PC-9 (cell line): ENCODE data around the gene SEMA3B.

ENCODE experiments used
- EZH2 ChIP-seq: fragments of 200-600 bp; sonication (generic); IDR thresholded peaks from 2 replicates; pipeline ENCODE4 v1.8.0; 2017; ENCODE audit warnings: antibody characterized with exemption, low read depth
- TF ChIP-seq, protein P1 (sequence below): fragments of 200-600 bp; sonication (generic); conservative IDR thresholded peaks from 2 replicates; pipeline ENCODE4 v1.6.1; 2017; ENCODE audit warnings: mixed run types, antibody characterized with exemption, mild to moderate bottlenecking, moderate library complexity

- TF ChIP-seq, protein P1, sequence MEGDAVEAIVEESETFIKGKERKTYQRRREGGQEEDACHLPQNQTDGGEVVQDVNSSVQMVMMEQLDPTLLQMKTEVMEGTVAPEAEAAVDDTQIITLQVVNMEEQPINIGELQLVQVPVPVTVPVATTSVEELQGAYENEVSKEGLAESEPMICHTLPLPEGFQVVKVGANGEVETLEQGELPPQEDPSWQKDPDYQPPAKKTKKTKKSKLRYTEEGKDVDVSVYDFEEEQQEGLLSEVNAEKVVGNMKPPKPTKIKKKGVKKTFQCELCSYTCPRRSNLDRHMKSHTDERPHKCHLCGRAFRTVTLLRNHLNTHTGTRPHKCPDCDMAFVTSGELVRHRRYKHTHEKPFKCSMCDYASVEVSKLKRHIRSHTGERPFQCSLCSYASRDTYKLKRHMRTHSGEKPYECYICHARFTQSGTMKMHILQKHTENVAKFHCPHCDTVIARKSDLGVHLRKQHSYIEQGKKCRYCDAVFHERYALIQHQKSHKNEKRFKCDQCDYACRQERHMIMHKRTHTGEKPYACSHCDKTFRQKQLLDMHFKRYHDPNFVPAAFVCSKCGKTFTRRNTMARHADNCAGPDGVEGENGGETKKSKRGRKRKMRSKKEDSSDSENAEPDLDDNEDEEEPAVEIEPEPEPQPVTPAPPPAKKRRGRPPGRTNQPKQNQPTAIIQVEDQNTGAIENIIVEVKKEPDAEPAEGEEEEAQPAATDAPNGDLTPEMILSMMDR: no peak
- no peak for TF ChIP-seq EZH2
Observed at GRCh38 chr3:50322386-50323091, 53.6 kb downstream of the SEMA3B start, which contains the start of gene HYAL2.
